K562 (cell line): ENCODE data around the gene FAM219B. TPM values are rescaled to one million over a fixed set of nuclear protein-coding genes. Genes with fewer than 3 reads are reported as not detected.

Experiments used
- ATAC-seq: fragments of 200-7000 bp; cut with Tn5 transposase; 3 replicates; pipeline ENCODE4 v1.9.1; 2020; ENCODE audit warnings: moderate library complexity
- BruUV-seq: library from RNA; stranded (reverse); fragments of 400-500 nt; replicated peaks from 2 replicates; lab custom pipeline; 2021; lab: Mats Ljungman, UMichigan
- CTCF ChIA-PET: fragments of 300-600 bp; formaldehyde crosslinking; extraction: SDS; loops from one replicate; lab custom pipeline; 2021; ENCODE audit warnings: low intra/inter-chr PET ratio; lab: Yijun Ruan, JAX
- POLR2A ChIA-PET: fragments of 300-600, 350-650 bp; sonication (Branson Sonifier 250); formaldehyde crosslinking; extraction: SDS; loops from one replicate; lab custom pipeline; 2021; ENCODE audit warnings: antibody characterized with exemption, inconsistent platforms; lab: Yijun Ruan, JAX
- DNase-seq, 4 experiments: peaks; one replicate each; pipeline versions ENCODE4 v3.0.0 to v3.0.0-alpha.2; 2011 to 2018; ENCODE audit warnings: low spot score in 3 of 4, mixed read lengths in 3 of 4; ENCODE audit errors: extremely low read depth in 1 of 4
- FAIRE-seq: peaks from 2 replicates; lab custom pipeline; 2011; peaks lifted over from hg19 to GRCh38; lab: Jason Lieb, UNC
- H2AFZ ChIP-seq: 2 replicates; pipeline ENCODE4 v1.6.0; 2011; ENCODE audit warnings: low read depth, low read length, control low read depth, inconsistent platforms
- H3K27ac ChIP-seq: fragments of 200-600 bp; 3 replicates; pipeline ENCODE4 v1.8.0; 2011; ENCODE audit warnings: low read depth, mild to moderate bottlenecking, control low read depth, inconsistent platforms, low read length, moderate library complexity, mixed read lengths; ENCODE audit errors: extremely low read depth
- H3K27me3 ChIP-seq, 2 experiments: fragments of 300-600 bp in 1 of 2; 2 replicates in 1 of 2; 3 replicates in 1 of 2; pipeline versions ENCODE4 v1.6.0 to v1.8.0; 2011; ENCODE audit warnings: inconsistent platforms in 2 of 2, low read length in 2 of 2, mild to moderate bottlenecking in 1 of 2, mixed read lengths in 1 of 2, moderate library complexity in 1 of 2; ENCODE audit not compliant: control insufficient read depth in 2 of 2, insufficient read depth in 2 of 2
- H3K36me3 ChIP-seq: fragments of 300-600 bp; 3 replicates; pipeline ENCODE4 v1.8.0; 2011; ENCODE audit warnings: mild to moderate bottlenecking, low read length, inconsistent platforms; ENCODE audit not compliant: control insufficient read depth, insufficient read depth
- H3K4me1 ChIP-seq, 2 experiments: fragments of 200-600 bp in 1 of 2; replicated peaks in 1 of 2; 2 replicates in 1 of 2; 3 replicates in 1 of 2; pipeline versions ENCODE4 v1.5.1 to v1.8.0; 2011; ENCODE audit warnings: inconsistent platforms in 2 of 2, low read length in 2 of 2, mild to moderate bottlenecking in 1 of 2, mixed read lengths in 1 of 2, moderate library complexity in 1 of 2; ENCODE audit not compliant: control insufficient read depth in 2 of 2, insufficient read depth in 2 of 2
- H3K4me2 ChIP-seq: 2 replicates; pipeline ENCODE4 v1.6.1; 2011; ENCODE audit warnings: low read length, control low read depth, inconsistent platforms, mixed read lengths; ENCODE audit not compliant: insufficient read depth
- H3K4me3 ChIP-seq: fragments of 200-600 bp; sonication (generic), shearing (Covaris generic); 2 replicates; pipeline ENCODE4 v1.5.1; 2016; ENCODE audit warnings: control low read depth, inconsistent platforms
- H3K79me2 ChIP-seq: fragments of 200-600 bp; 3 replicates; pipeline ENCODE4 v1.8.0; 2011; ENCODE audit warnings: low read length, inconsistent platforms; ENCODE audit not compliant: control insufficient read depth, insufficient read depth
- H3K9ac ChIP-seq, 2 experiments: 2 replicates each; pipeline versions ENCODE4 v1.6.0 to v1.6.1; 2011; ENCODE audit warnings: low read depth in 2 of 2, low read length in 2 of 2, control low read depth in 1 of 2, inconsistent platforms in 1 of 2, mild to moderate bottlenecking in 1 of 2, mixed read lengths in 1 of 2; ENCODE audit not compliant: insufficient read depth in 1 of 2
- H3K9me1 ChIP-seq: one replicate; pipeline ENCODE4 v1.6.0; 2011; ENCODE audit warnings: inconsistent platforms, mild to moderate bottlenecking, low read length, moderate library complexity; ENCODE audit not compliant: control insufficient read depth, insufficient read depth
- H3K9me3 ChIP-seq: replicated peaks from 2 replicates; pipeline ENCODE4 v1.5.1; 2011; ENCODE audit warnings: low read depth, low read length, inconsistent platforms; ENCODE audit not compliant: control insufficient read depth, insufficient read depth
- H4K20me1 ChIP-seq: replicated peaks from 2 replicates; pipeline ENCODE4 v1.6.1; 2011; ENCODE audit warnings: low read length, inconsistent platforms, mixed read lengths; ENCODE audit not compliant: control insufficient read depth, insufficient read depth
- NCOR1 ChIP-seq: fragments of 450-650 bp; IDR thresholded peaks from 2 replicates; pipeline ENCODE4 v1.6.1; 2016; ENCODE audit warnings: mild to moderate bottlenecking, moderate library complexity
- SOX6 ChIP-seq: fragments of 450-650 bp; IDR thresholded peaks from 2 replicates; pipeline ENCODE4 v1.6.1; 2014; ENCODE audit warnings: mild to moderate bottlenecking
- WGBS: fragments of 100-300 bp; shearing (Covaris generic); methylation state at CpG from one replicate; pipeline ENCODE4 v1.1.6; 2016; ENCODE audit warnings: low coverage, mixed read lengths; ENCODE audit not compliant: insufficient coverage; ENCODE audit errors: missing lambda C conversion rate; 5-methylcytosine and 5-hydroxymethylcytosine counted together
- in situ Hi-C: fragments of 300-500 bp; cut with MboI; formaldehyde crosslinking; loops from 4 replicates; pipeline ENCODE4 v1.15.0; 2018; ENCODE audit warnings: inconsistent platforms, mixed read lengths
- intact Hi-C: fragments of 100-400 bp; cut with micrococcal nuclease; formaldehyde crosslinking; loops from 2 replicates; pipeline ENCODE4 v1.14.2; 2022
- polyA plus RNA-seq, 8 experiments: library from polyadenylated mRNA; depleted of rRNA in 4 of 8; stranded (reverse) in 5 of 8; unstranded in 3 of 8; fragments of >200 nt; fragmentation: Nextera tagmentation in 2 of 8; fragmentation: Illumina TruSeq in 1 of 8; extraction: Ambion mirVana in 2 of 8; extraction: Trizol in 1 of 8; gene quantifications; 2 replicates each; pipeline versions ENCODE4 v1.2.1 to v1.2.3, GENCODE V29; 2011 to 2014; ENCODE audit warnings: inconsistent platforms in 1 of 8, missing spikeins in 1 of 8
- total RNA-seq, 7 experiments: library from RNA; depleted of rRNA in 6 of 7; stranded (reverse); fragments of >200 nt in 6 of 7; fragmentation: Illumina TruSeq in 2 of 7; extraction: Trizol in 2 of 7; gene quantifications; 2 replicates each; pipeline versions ENCODE4 v1.2.1 to v1.2.3, GENCODE V29; 2011 to 2021; ENCODE audit warnings: low replicate concordance in 1 of 7
- TF ChIP-seq, protein P1 (sequence below), 2 experiments: fragments of 450-650 bp; formaldehyde crosslinking in 1 of 2; IDR thresholded peaks; 2 replicates each; pipeline versions ENCODE4 v1.4.0 to v1.6.1; 2014 to 2020; ENCODE audit warnings: mild to moderate bottlenecking in 2 of 2, borderline replicate concordance in 1 of 2, low read depth in 1 of 2
- TF ChIP-seq, protein P2 (sequence below), 3 experiments: IDR thresholded peaks in 2 of 3; conservative IDR thresholded peaks in 1 of 3; 2 replicates each; pipeline ENCODE4 v1.5.1; 2011 to 2012; ENCODE audit warnings: low read length in 3 of 3, mild to moderate bottlenecking in 3 of 3, control low read depth in 2 of 3, improper control_type of control experiment in 1 of 3, inconsistent platforms in 1 of 3, low read depth in 1 of 3, mixed read lengths in 1 of 3, moderate library complexity in 1 of 3; ENCODE audit not compliant: insufficient read depth in 2 of 3
- TF ChIP-seq, protein P3 (sequence below): fragments of 200-800 bp; sonication (Bioruptor generic); IDR thresholded peaks from 2 replicates; pipeline ENCODE4 v1.6.1; 2017; ENCODE audit warnings: missing genetic modification characterization, missing compliant biosample characterization
- TF ChIP-seq, protein P4 (sequence below), 2 experiments: fragments of 450-650 bp; conservative IDR thresholded peaks; 2 replicates each; pipeline ENCODE4 v1.6.1; 2017; ENCODE audit warnings: mild to moderate bottlenecking in 2 of 2, moderate library complexity in 2 of 2

The FAM219B gene
- total and polyA plus RNA-seq, 9 of the 15 experiments (the other 6 are each of a cell fraction or from before 2014, with no cell fraction given), result 6.8 to 50.4 (median 29.4) TPM

DNA sequence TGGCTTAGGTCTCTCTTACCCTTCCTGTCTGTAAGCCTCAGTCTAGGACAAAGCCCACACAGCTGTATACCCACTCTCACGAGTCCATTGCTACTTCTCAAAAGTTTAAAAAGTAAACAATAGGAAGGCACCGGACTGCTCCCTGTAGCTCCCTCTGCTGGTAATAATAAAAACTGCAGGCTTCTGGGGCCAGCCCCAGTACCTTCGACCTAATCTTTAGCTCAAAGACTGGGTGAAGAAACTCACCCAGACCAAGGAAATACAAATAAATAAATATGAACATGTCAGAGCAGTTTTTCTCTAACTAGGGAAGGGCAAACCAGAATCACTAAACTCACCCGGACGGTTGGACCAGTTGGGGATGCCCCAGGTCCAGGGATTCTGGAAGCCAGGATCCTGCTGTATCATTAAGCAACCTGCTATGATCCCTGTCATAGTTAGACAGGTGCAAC lies 5.0 kb downstream of the FAM219B start:
- Histone ChIP-seq H3K79me2 (peaks cover 23% of the 10 kb centered on the region), H3K27ac (no peak overlapping the region), H3K4me2 (0 out of 2 replicates have a peak overlapping the region, but pooled peaks have one; percentile 13), H3K27me3 (no peaks in the 10 kb centered on the region), H3K4me3 (no peak overlapping the region), H3K9me1 (no peaks in the 10 kb centered on the region), H2AFZ (no peak overlapping the region), H4K20me1 (no peaks in the 10 kb centered on the region; the same call in 1 of the 2 replicates), H3K9me3 (no peaks in the 10 kb centered on the region), H3K36me3 (peaks cover 74% of the 10 kb centered on the region), H3K4me1 (peaks cover 10% of the 10 kb centered on the region in 2 experiments; a peak in 4 of 5 replicates), H3K9ac (0 out of 4 replicates have a peak overlapping the region, but pooled peaks of 1 of the 2 experiments have one; percentile 14)
- in situ Hi-C loops, result no loop called here
- ATAC-seq, result peak; percentile 66
- 24% methylated on average over 5 of the region's 5 CpGs for WGBS
- DNase-seq, result peak; percentile 71 to 82 (median 78)
- peak; percentile 63 for FAIRE-seq
- POLR2A ChIA-PET, result interaction anchor here (0.6 to 4.0 kb wide), 15 partner anchors 8 to 100 kb away, joined by 3 to 24 read pairs (median 4); partner anchors contain the start of genes MPI and ULK3
- intact Hi-C loops, result no loop called here
- CTCF ChIA-PET, result interaction anchor here (0.8 kb wide), 1 partner anchor 58 kb away, joined by 4 read pairs; the partner anchor contains the start of gene ULK3
- BruUV-seq, result no TSS peak
- TF ChIP-seq, protein P1, sequence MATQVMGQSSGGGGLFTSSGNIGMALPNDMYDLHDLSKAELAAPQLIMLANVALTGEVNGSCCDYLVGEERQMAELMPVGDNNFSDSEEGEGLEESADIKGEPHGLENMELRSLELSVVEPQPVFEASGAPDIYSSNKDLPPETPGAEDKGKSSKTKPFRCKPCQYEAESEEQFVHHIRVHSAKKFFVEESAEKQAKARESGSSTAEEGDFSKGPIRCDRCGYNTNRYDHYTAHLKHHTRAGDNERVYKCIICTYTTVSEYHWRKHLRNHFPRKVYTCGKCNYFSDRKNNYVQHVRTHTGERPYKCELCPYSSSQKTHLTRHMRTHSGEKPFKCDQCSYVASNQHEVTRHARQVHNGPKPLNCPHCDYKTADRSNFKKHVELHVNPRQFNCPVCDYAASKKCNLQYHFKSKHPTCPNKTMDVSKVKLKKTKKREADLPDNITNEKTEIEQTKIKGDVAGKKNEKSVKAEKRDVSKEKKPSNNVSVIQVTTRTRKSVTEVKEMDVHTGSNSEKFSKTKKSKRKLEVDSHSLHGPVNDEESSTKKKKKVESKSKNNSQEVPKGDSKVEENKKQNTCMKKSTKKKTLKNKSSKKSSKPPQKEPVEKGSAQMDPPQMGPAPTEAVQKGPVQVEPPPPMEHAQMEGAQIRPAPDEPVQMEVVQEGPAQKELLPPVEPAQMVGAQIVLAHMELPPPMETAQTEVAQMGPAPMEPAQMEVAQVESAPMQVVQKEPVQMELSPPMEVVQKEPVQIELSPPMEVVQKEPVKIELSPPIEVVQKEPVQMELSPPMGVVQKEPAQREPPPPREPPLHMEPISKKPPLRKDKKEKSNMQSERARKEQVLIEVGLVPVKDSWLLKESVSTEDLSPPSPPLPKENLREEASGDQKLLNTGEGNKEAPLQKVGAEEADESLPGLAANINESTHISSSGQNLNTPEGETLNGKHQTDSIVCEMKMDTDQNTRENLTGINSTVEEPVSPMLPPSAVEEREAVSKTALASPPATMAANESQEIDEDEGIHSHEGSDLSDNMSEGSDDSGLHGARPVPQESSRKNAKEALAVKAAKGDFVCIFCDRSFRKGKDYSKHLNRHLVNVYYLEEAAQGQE (IDR thresholded peaks at IDR 0.05; ENCODE audit: borderline replicate concordance), result peak; percentile 51; the same call in 1 of the 2 replicates
- TF ChIP-seq, protein P1 (CRISPR knock-in tag; IDR thresholded peaks at IDR 0.05; ENCODE audit: low read depth), result no peak
- TF ChIP-seq SOX6, result peak; percentile 31
- TF ChIP-seq, protein P2, sequence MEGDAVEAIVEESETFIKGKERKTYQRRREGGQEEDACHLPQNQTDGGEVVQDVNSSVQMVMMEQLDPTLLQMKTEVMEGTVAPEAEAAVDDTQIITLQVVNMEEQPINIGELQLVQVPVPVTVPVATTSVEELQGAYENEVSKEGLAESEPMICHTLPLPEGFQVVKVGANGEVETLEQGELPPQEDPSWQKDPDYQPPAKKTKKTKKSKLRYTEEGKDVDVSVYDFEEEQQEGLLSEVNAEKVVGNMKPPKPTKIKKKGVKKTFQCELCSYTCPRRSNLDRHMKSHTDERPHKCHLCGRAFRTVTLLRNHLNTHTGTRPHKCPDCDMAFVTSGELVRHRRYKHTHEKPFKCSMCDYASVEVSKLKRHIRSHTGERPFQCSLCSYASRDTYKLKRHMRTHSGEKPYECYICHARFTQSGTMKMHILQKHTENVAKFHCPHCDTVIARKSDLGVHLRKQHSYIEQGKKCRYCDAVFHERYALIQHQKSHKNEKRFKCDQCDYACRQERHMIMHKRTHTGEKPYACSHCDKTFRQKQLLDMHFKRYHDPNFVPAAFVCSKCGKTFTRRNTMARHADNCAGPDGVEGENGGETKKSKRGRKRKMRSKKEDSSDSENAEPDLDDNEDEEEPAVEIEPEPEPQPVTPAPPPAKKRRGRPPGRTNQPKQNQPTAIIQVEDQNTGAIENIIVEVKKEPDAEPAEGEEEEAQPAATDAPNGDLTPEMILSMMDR (IDR thresholded peaks at IDR 0.05 in 2 of 3, conservative IDR thresholded peaks at IDR 0.05 in 1 of 3; ENCODE audit: insufficient read depth in 2 of 3, low read depth in 1 of 3, low read length in 3 of 3), result peak; percentile 75 to 88 (median 88)
- TF ChIP-seq, protein P3, sequence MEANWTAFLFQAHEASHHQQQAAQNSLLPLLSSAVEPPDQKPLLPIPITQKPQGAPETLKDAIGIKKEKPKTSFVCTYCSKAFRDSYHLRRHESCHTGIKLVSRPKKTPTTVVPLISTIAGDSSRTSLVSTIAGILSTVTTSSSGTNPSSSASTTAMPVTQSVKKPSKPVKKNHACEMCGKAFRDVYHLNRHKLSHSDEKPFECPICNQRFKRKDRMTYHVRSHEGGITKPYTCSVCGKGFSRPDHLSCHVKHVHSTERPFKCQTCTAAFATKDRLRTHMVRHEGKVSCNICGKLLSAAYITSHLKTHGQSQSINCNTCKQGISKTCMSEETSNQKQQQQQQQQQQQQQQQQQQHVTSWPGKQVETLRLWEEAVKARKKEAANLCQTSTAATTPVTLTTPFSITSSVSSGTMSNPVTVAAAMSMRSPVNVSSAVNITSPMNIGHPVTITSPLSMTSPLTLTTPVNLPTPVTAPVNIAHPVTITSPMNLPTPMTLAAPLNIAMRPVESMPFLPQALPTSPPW (CRISPR knock-in tag), result 0 out of 2 replicates have a peak, but pooled peaks have one; percentile 22
- TF ChIP-seq, protein P4, sequence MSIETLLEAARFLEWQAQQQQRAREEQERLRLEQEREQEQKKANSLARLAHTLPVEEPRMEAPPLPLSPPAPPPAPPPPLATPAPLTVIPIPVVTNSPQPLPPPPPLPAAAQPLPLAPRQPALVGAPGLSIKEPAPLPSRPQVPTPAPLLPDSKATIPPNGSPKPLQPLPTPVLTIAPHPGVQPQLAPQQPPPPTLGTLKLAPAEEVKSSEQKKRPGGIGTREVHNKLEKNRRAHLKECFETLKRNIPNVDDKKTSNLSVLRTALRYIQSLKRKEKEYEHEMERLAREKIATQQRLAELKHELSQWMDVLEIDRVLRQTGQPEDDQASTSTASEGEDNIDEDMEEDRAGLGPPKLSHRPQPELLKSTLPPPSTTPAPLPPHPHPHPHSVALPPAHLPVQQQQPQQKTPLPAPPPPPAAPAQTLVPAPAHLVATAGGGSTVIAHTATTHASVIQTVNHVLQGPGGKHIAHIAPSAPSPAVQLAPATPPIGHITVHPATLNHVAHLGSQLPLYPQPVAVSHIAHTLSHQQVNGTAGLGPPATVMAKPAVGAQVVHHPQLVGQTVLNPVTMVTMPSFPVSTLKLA (conservative IDR thresholded peaks at IDR 0.05), result peak; percentile 36 to 40; a peak in 2 of 4 replicates
- TF ChIP-seq NCOR1, result 0 out of 2 replicates have a peak, but pooled peaks have one; percentile 8
